IgD-negative memory B cell (primary cell): ENCODE measurements around the gene OR8G1. TPM values are rescaled to one million over a fixed set of nuclear protein-coding genes. Genes with fewer than 3 reads are reported as not detected.

Source experiments
- H3K27ac Mint-ChIP-seq, 3 donors: one replicate each; pipeline ENCODE4 v1.8.0; 2020 to 2022; ENCODE audit warnings: mild to moderate bottlenecking in 3 of 3, mixed read lengths in 3 of 3, moderate library complexity in 1 of 3
- H3K27me3 Mint-ChIP-seq: one replicate; pipeline ENCODE4 v1.8.0; 2021; ENCODE audit warnings: mixed read lengths
- H3K36me3 Mint-ChIP-seq: one replicate; pipeline ENCODE4 v1.8.0; 2020; ENCODE audit warnings: mild to moderate bottlenecking, mixed read lengths
- H3K4me1 Mint-ChIP-seq, 3 donors: one replicate each; pipeline ENCODE4 v1.8.0; 2020 to 2022; ENCODE audit warnings: mixed read lengths in 3 of 3, mild to moderate bottlenecking in 1 of 3
- H3K4me3 Mint-ChIP-seq, 4 donors: one replicate each; pipeline ENCODE4 v1.8.0; 2020 to 2022; ENCODE audit warnings: mild to moderate bottlenecking in 4 of 4, mixed read lengths in 4 of 4, moderate library complexity in 3 of 4
- H3K9me3 Mint-ChIP-seq, 3 donors: one replicate each; pipeline ENCODE4 v1.8.0; 2020 to 2021; ENCODE audit warnings: mixed read lengths in 3 of 3, mild to moderate bottlenecking in 1 of 3
- polyA plus RNA-seq: library from polyadenylated mRNA; unstranded; fragments of 300-500 nt; fragmentation: Illumina TruSeq; gene quantifications from one replicate; pipeline ENCODE4 v1.2.3, GENCODE V29; 2021

The OR8G1 gene
- polyA plus RNA-seq, 1 donor from 2014 or later: not detected

DNA sequence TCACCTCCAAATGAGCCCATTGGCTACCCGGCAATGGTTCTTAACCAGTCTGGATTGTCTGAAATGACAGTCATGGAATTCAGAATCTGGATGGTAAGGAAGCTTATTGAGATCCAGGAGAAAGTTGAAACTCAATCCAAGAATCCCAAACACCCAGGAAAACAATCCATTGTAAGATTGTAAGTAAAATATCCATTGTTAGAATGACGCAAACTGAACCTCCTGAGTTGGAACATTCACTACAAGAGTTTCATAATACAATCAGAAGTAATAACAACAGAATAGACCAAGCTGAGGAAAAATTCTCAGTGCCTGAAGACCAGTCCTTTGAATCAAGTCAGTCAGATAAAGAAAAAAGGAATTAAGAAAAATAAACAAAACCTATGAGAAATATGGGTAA lies 37.4 kb downstream of the OR8G1 start:
- no peaks in the 10 kb centered on the region for H3K27me3 Mint-ChIP-seq
- H3K4me3 Mint-ChIP-seq: no peak overlapping the region
- no peaks in the 10 kb centered on the region for H3K4me1 Mint-ChIP-seq
- H3K9me3 Mint-ChIP-seq: peaks cover 3 to 6% (median 6%) of the 10 kb centered on the region in 3 donors
- no peaks in the 10 kb centered on the region for H3K36me3 Mint-ChIP-seq
- no peak overlapping the region for H3K27ac Mint-ChIP-seq

DNA sequence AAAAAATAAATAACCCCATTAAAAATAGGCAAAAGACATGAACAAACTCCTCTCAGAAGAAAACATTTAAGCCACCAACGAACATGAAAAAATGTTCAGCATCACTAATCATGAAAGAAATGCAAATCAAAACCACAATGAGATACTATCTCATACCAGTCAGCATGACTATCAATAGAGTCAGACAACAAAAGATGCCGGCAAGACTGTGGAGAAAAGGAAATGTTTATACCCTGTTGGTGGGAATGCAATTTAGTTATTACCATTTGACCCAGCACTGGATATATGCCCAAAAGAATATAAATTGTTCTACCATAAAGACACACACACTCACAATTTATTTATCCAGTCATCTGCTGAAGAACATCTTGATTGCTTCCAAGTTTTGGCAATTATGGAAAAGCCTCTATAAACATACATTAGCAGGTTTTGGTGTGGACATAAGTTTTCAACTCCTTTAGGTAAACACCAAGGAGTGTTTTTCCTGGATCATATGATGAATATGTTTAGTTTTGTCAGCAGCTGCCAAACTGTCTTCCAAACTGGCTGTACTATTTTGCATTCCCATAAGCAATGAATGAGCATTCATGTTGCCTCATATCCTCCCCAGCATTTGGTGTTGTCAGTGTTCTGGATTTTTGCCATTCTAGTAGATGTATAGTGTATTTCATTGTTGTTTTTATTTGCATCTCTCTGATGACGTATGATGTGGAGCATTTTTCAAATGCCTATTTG lies 44.9 kb downstream of the OR8G1 start:
- H3K36me3 Mint-ChIP-seq: peaks cover 2% of the 10 kb centered on the region
- no peaks in the 10 kb centered on the region for H3K27me3 Mint-ChIP-seq
- H3K27ac Mint-ChIP-seq: no peak overlapping the region
- H3K9me3 Mint-ChIP-seq: peaks cover 7 to 19% (median 13%) of the 10 kb centered on the region in 3 donors
- H3K4me3 Mint-ChIP-seq: peak overlapping the region in 2 of 4 donors; percentile 9 to 18
- peaks cover 6 to 17% (median 10%) of the 10 kb centered on the region in 3 donors for H3K4me1 Mint-ChIP-seq

DNA sequence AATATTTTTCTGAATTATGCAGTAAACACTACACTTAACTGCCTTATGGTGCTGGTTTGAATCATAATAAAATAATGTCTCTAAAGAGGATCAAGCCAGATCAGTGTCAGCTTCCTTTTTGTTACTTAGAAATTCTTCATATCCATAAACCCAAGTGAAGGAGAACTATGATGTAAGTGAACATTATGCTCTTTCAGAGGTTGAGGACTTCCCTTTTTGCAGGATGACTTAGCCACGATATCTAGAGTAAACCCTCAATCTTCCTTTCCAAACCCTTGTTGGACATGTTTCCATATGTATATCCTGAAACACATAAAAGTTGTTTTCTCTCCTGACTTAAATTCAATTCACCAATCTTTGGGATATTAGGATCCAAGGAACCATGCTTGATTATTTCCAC lies 53.8 kb downstream of the OR8G1 start:
- peaks cover 0 to 10% (median 9%) of the 10 kb centered on the region in 3 donors for H3K9me3 Mint-ChIP-seq
- H3K27me3 Mint-ChIP-seq: no peaks in the 10 kb centered on the region
- no peak overlapping the region for H3K27ac Mint-ChIP-seq
- H3K36me3 Mint-ChIP-seq: peaks cover 1% of the 10 kb centered on the region
- H3K4me3 Mint-ChIP-seq: no peak overlapping the region
- no peaks in the 10 kb centered on the region for H3K4me1 Mint-ChIP-seq

DNA sequence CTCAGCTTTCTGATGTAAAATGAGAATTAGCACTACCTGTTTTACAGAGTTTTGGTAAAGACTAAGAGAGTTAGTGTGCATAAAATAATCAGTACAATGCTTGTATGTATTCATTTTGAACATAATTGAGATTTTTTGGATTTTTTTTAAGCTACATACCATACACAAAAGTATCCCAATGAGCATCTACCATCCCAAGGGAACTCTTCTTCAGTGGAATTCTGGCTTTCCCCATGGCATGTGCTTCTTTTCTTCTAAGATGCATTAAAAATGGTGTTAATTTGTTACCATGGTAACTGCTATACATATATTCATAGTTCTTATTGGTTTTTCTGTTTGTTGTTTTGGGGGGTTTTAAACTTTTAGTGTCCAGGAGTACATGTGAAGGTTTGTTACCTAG lies 55.1 kb downstream of the OR8G1 start:
- no peak overlapping the region for H3K27ac Mint-ChIP-seq
- no peaks in the 10 kb centered on the region for H3K27me3 Mint-ChIP-seq
- no peak overlapping the region for H3K4me3 Mint-ChIP-seq
- H3K36me3 Mint-ChIP-seq: no peaks in the 10 kb centered on the region
- H3K4me1 Mint-ChIP-seq: no peaks in the 10 kb centered on the region
- H3K9me3 Mint-ChIP-seq: peaks cover 0 to 11% (median 1%) of the 10 kb centered on the region in 3 donors

DNA sequence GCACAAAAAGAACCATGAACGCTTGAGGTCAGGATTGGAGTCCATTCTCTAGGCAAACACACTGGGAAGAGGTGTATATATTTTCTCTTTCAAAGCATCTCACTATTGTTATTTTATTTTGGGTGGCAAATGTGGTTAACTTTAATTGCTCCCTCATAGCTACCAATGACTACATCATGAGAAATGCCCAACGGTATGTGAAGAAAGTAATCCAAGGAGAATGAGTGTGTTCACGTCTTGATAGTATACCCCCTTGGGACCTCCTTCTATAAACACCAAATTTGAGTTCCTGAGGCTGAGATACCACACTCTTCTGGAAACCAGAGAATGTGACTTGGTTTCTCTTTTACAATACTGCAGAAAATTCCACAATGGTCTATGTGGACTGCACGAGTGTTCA lies 57.0 kb downstream of the OR8G1 start:
- Mint-ChIP-seq H3K9me3 (peaks cover 0 to 5% (median 0%) of the 10 kb centered on the region in 3 donors), H3K27ac (no peak overlapping the region), H3K27me3 (no peaks in the 10 kb centered on the region), H3K4me3 (no peak overlapping the region), H3K4me1 (no peaks in the 10 kb centered on the region), H3K36me3 (no peaks in the 10 kb centered on the region)

DNA sequence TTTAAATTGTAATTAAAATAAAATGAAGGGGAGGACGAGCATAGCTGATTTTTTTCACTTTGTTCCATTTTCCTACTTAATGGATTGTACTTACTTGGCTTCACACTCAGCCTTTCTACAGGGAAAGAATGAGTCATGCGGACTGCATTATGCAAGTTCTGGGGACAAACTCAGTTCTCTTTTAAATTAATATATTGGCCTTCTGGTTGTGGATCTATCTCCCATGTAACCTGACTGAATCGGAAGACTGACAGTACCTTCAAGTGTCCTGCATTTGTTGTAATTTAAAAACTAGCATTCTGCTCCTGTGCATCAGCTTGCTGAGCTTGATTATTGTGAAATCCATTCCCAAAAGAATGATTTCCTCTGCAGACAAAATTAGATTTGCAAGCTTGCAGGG lies 60.7 kb downstream of the OR8G1 start:
- peaks cover 0 to 5% (median 0%) of the 10 kb centered on the region in 3 donors for H3K9me3 Mint-ChIP-seq
- H3K27ac Mint-ChIP-seq: no peak overlapping the region
- H3K36me3 Mint-ChIP-seq: no peaks in the 10 kb centered on the region
- H3K4me3 Mint-ChIP-seq: no peak overlapping the region
- no peaks in the 10 kb centered on the region for H3K27me3 Mint-ChIP-seq
- no peaks in the 10 kb centered on the region for H3K4me1 Mint-ChIP-seq

DNA sequence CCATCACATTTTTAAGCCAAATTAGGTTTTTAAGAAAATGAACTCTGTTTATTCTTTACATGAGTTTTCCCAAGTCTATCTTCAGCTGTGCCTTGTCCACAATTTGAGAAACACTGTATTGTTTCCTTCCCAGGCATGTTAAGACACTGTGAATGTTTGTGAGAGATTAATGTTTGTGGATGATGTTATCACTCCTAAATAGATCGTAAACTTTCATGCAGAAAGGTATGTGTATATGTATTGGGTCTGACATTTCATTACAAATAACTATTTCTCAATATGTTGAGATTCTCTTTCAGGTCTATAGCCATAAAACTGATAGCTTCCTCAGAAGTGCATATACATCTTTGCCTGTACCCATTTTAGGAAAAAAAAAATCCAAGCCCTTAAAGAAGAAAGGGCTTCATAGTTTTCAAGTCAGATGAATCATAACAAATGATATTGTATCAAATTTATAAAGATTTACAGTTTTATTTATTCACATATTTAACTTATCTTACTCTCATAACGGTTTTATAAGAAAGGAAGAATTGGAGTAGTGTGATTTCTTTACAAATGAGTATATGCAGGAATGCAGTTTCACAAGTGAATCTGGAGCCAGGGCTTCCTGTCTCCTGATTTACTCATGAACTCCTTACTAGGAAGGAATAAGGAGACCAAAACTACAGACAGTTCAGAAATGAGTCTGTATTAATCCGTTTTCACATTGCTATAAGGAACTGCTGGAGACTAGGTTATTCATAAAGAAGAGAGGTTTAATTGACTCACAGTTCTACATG lies 61.6 kb downstream of the OR8G1 start:
- Mint-ChIP-seq H3K27me3 (peaks cover 4% of the 10 kb centered on the region), H3K36me3 (no peaks in the 10 kb centered on the region), H3K4me3 (no peak overlapping the region), H3K27ac (no peak overlapping the region), H3K4me1 (no peaks in the 10 kb centered on the region), H3K9me3 (peaks cover 0 to 5% (median 0%) of the 10 kb centered on the region in 3 donors)

Other genes with a start within 250 kb of the OR8G1 start
- not detected for gene OR10G6, start 245.9 kb upstream of the OR8G1 start, polyA plus RNA-seq
- gene OR10G4, start 228.1 kb upstream of the OR8G1 start, polyA plus RNA-seq: not detected
- not detected for gene OR10G9, start 218.1 kb upstream of the OR8G1 start, polyA plus RNA-seq
- not detected for gene OR10G8, start 214.3 kb upstream of the OR8G1 start, polyA plus RNA-seq
- gene OR10G7, start 199.8 kb upstream of the OR8G1 start, polyA plus RNA-seq: not detected
- gene VWA5A, start 125.6 kb upstream of the OR8G1 start, polyA plus RNA-seq: 12.8 TPM
- gene OR10D3, start 57.8 kb upstream of the OR8G1 start, polyA plus RNA-seq: not detected
- gene OR8G5, start 15.3 kb downstream of the OR8G1 start, polyA plus RNA-seq: not detected
- not detected for gene OR8D1, start 72.9 kb downstream of the OR8G1 start, polyA plus RNA-seq
- not detected for gene OR8D2, start 79.1 kb downstream of the OR8G1 start, polyA plus RNA-seq
- gene OR8B2, start 143.4 kb downstream of the OR8G1 start, polyA plus RNA-seq: not detected
- gene OR8B3, start 157.9 kb downstream of the OR8G1 start, polyA plus RNA-seq: not detected
- gene OR8B4, start 183.8 kb downstream of the OR8G1 start, polyA plus RNA-seq: not detected
- not detected for gene OR8B8, start 204.6 kb downstream of the OR8G1 start, polyA plus RNA-seq